ENCODE measurements around the gene USH1C. TPM values are rescaled to one million over a fixed set of nuclear protein-coding genes. Genes with fewer than 3 reads are reported as not detected.

USH1C gene
- total RNA-seq, 2 donors from 2014 or later: 0.68 TPM; not detected in 1

DNA sequence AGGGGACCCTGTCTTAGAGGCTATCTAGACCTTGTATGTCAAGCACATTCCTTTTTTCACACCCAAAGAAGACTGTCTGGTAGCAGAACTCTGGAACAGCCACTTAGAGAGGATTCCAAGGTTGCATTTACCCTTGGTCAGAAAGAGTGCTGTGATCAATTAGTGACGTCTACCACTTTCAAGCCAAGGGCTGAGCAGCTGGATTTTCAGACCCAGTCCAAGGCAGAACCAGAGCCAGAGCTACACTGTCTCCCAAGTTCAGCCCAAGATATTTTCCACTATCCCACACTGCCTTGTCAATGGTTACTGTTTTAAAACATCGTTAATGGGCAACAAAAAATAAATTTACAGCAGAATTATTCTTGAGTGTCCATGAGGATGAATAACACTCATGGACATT is 91.5 kb downstream of the USH1C start:
- Histone ChIP-seq H3K4me3 (no peak overlapping the region), H3K27ac (no peak overlapping the region), H3K4me1 (ENCODE audit: control insufficient read depth in 1 of 2, low read depth in 2 of 2) (no peaks in the 10 kb centered on the region), H3K36me3 (no peaks in the 10 kb centered on the region), H3K9me3 (no peaks in the 10 kb centered on the region), H3K27me3 (replicated peaks; ENCODE audit: insufficient read depth) (no peaks in the 10 kb centered on the region)
- no peak for DNase-seq (ENCODE audit: low spot score)
- no peak for ATAC-seq (ENCODE audit: insufficient number of reproducible peaks, low FRiP score, low read depth)
- TF ChIP-seq, protein P1, sequence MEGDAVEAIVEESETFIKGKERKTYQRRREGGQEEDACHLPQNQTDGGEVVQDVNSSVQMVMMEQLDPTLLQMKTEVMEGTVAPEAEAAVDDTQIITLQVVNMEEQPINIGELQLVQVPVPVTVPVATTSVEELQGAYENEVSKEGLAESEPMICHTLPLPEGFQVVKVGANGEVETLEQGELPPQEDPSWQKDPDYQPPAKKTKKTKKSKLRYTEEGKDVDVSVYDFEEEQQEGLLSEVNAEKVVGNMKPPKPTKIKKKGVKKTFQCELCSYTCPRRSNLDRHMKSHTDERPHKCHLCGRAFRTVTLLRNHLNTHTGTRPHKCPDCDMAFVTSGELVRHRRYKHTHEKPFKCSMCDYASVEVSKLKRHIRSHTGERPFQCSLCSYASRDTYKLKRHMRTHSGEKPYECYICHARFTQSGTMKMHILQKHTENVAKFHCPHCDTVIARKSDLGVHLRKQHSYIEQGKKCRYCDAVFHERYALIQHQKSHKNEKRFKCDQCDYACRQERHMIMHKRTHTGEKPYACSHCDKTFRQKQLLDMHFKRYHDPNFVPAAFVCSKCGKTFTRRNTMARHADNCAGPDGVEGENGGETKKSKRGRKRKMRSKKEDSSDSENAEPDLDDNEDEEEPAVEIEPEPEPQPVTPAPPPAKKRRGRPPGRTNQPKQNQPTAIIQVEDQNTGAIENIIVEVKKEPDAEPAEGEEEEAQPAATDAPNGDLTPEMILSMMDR (IDR thresholded peaks at IDR 0.05): no peak

DNA sequence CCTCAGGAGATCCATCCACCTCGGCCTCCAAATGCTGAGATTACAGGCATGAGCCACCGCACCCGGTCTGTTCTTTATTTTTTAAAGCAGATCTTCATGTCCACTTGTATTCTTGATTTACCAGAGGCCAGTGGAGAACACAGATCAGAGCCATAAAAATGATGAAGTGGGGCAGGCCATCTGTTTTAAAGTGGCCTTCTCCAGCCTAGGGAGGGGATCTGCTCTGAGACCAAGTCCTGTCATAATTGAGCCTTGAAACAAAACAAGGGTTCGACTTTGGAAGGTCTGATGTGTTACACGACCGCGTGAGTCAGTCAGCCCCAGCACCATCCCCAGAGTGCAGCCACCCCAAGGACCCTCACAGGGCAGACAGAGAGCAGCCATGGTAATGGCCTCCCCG is 95.1 kb downstream of the USH1C start:
- Histone ChIP-seq H3K4me3 (no peak overlapping the region), H3K9me3 (no peaks in the 10 kb centered on the region), H3K27ac (no peak overlapping the region), H3K27me3 (replicated peaks; ENCODE audit: insufficient read depth) (no peaks in the 10 kb centered on the region), H3K4me1 (ENCODE audit: control insufficient read depth in 1 of 2, low read depth in 2 of 2) (no peaks in the 10 kb centered on the region), H3K36me3 (no peaks in the 10 kb centered on the region)
- TF ChIP-seq, protein P1 (IDR thresholded peaks at IDR 0.05): no peak
- DNase-seq (ENCODE audit: low spot score): no peak
- ATAC-seq (ENCODE audit: insufficient number of reproducible peaks, low FRiP score, low read depth): no peak

DNA sequence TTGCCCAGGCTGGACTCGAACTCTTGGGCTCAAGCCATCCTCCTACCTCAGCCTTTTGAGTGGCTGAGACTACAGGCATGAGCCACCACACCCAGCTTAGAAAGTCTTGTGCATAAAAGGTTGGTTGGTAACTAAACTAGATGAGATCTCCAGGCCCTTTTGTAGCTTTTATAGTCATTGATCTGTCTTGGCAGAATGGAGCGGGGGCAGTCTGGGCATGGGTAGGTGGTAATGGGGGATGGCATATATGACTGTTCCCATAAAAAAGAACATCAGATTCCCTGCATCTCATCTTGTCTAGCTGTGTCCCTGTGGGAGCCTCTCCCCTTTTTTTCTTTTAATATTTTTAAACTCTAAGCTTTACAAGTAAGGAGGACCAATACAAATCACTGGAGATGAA is 97.7 kb downstream of the USH1C start:
- H3K27ac ChIP-seq: no peak overlapping the region
- no peaks in the 10 kb centered on the region for H3K4me1 ChIP-seq (ENCODE audit: control insufficient read depth in 1 of 2, low read depth in 2 of 2)
- no peaks in the 10 kb centered on the region for H3K36me3 ChIP-seq
- TF ChIP-seq, protein P1 (IDR thresholded peaks at IDR 0.05): no peak
- DNase-seq (ENCODE audit: low spot score) (no peak), ATAC-seq (ENCODE audit: insufficient number of reproducible peaks, low FRiP score, low read depth) (no peak)
- no peaks in the 10 kb centered on the region for H3K9me3 ChIP-seq
- no peak overlapping the region for H3K4me3 ChIP-seq
- no peaks in the 10 kb centered on the region for H3K27me3 ChIP-seq (replicated peaks; ENCODE audit: insufficient read depth)

DNA sequence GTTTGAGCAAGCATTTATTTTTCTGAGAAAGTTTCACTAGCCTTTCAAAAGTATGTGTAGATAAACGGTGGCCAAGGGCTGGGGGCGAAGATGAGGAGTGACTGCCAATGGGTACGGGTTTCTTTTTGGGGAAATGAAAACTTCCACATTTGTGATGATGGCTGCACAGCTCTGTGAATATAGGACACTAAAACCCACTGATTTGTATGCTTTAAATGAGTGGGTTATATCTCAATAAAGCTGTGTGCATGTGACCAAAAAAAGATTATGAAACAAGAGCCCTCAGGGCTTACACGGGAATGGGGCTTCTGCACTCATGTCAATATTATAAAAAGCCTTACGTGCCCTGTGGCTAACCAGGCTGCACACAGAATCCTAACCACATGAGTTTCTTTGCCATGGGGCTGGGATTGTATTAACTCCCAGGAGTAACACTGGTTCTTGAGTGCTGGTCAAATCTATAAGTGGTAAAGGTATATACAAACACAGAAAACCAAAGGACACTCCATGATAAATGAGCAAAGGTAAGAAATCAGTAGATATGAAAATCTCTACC is 98.9 kb downstream of the USH1C start:
- no peak overlapping the region for H3K27ac ChIP-seq
- H3K36me3 ChIP-seq: no peaks in the 10 kb centered on the region
- DNase-seq (ENCODE audit: low spot score) (no peak), ATAC-seq (ENCODE audit: insufficient number of reproducible peaks, low FRiP score, low read depth) (no peak)
- H3K4me3 ChIP-seq: no peak overlapping the region
- TF ChIP-seq, protein P1 (IDR thresholded peaks at IDR 0.05): no peak
- H3K27me3 ChIP-seq (replicated peaks; ENCODE audit: insufficient read depth): no peaks in the 10 kb centered on the region
- no peaks in the 10 kb centered on the region for H3K9me3 ChIP-seq
- H3K4me1 ChIP-seq (ENCODE audit: control insufficient read depth in 1 of 2, low read depth in 2 of 2): no peaks in the 10 kb centered on the region

DNA sequence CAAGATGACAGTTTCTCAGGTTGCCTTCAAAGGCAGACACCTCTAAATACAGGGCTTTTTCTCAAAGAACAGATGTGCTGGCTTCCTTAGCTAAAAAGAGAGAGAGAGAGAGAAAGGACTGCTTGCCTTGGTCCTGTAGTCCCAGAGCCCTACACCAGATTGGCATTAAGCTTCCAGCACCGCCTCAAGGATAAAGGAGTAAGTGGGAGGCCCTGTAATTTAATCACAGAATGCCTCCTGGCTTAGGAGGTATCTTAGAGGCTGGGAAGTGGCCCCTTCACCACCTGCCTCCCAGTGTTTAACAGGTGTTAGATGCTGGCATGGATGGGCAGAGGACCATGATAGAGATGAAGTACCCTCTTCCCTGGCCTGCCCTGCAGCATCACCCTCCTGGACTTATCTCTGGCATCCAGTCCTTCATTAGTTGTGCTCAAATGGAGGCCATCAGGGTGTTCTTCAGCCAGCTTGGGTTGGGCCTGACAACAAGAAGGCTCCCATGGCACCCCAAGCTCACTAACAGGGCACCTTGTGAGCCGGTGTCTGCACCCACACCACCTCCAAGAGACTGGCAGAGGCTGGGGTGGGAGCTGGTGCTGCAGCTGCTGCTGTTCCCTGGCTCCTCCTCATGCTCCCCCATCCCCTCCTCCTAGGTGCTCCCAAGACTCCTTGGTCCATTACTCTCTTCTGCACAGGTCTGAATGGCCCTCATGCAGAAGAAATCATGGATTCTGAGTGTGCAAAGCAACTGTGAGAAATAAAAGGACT is 100.1 kb downstream of the USH1C start:
- Histone ChIP-seq H3K27ac (no peak overlapping the region), H3K4me3 (no peak overlapping the region), H3K9me3 (no peaks in the 10 kb centered on the region), H3K27me3 (replicated peaks; ENCODE audit: insufficient read depth) (no peaks in the 10 kb centered on the region), H3K4me1 (ENCODE audit: control insufficient read depth in 1 of 2, low read depth in 2 of 2) (no peaks in the 10 kb centered on the region), H3K36me3 (no peaks in the 10 kb centered on the region)
- TF ChIP-seq, protein P1 (IDR thresholded peaks at IDR 0.05): no peak
- DNase-seq (ENCODE audit: low spot score) (no peak), ATAC-seq (ENCODE audit: insufficient number of reproducible peaks, low FRiP score, low read depth) (no peak)

Other genes with a start within 250 kb of the USH1C start
- 1 to 10 TPM; 4.2 to 9.7 TPM for gene NCR3LG1, start 192.6 kb downstream of the USH1C start, total RNA-seq
- gene KCNJ11, start 155.8 kb downstream of the USH1C start, total RNA-seq: 1 to 10 TPM; 2.5 to 2.7 TPM
- gene ABCC8, start 67.6 kb downstream of the USH1C start, total RNA-seq: 10 to 100 TPM in 1 of 2 donors, under 1 TPM in 1; 0.42 to 13.9 TPM
- not detected for gene OTOG, start 2.8 kb upstream of the USH1C start, total RNA-seq
- not detected for gene MYOD1, start 175.2 kb upstream of the USH1C start, total RNA-seq
- not detected for gene KCNC1, start 190.4 kb upstream of the USH1C start, total RNA-seq